Spleen (tissue), 7 donors: ENCODE results near the gene C5orf63.

Experiments used
- POLR2A ChIP-seq, 3 donors: fragments of 450-650 bp; IDR thresholded peaks; one replicate each; pipeline ENCODE4 v1.5.1; 2017; ENCODE audit warnings: antibody characterized with exemption in 3 of 3, mild to moderate bottlenecking in 1 of 3
- POLR2AphosphoS5 ChIP-seq, 3 donors: sonication (generic); formaldehyde crosslinking; IDR thresholded peaks; one replicate each; pipeline ENCODE4 v1.5.1; 2017; ENCODE audit warnings: antibody characterized with exemption in 3 of 3
- TF ChIP-seq, protein P1 (sequence below), 11 experiments: fragments of 200-600 bp in 7 of 11; fragments of 450-650 bp in 4 of 11; sonication (generic) in 4 of 11; IDR thresholded peaks in 8 of 11; conservative IDR thresholded peaks in 3 of 11; 1 replicate in 7 of 11; 2 replicates in 4 of 11; pipeline versions ENCODE4 v1.4.0 to v1.8.0; 2016 to 2021; ENCODE audit warnings: antibody characterized with exemption in 11 of 11, inconsistent platforms in 4 of 11, mild to moderate bottlenecking in 1 of 11
- donor health status: DM: no; HTN: no; CAD: no; lungs with moderate emphysema.
- donor health status: DM: no; HTN: no; CAD: no.
- donor health status: DM: no; HTN: no; CAD: no.

DNA sequence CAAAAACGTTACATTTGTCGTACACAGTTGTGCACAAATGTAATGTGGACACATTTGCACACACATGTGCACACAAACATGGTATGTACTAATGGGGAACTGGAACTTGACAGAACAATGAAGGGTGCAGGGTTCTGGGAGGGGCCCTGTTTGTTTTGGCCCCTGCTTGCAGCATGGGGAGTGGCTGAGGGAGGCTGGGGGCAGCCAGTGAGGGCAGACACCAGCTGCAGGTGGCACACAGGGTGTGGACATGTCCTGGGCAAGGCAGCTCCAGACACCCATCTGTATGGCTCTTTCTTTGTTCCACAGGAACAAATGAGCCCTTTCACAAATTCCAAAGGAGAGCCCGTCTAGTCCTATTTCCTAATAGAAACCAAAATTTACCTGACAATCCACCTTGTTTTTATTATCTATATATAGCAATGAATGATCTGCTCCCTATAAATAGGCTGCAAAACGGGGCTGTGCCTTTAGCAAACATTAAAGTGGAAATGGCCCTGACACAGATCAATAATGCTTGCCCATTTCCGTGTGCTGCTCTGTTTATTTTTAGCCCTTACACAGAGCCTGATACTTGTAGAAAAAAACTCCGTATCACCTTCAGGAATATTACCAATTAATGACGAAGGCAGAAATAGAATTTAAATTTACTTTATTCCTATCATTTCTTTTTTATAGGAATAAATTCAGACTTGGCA is 69.4 kb downstream of the C5orf63 start:
- TF ChIP-seq, protein P1, sequence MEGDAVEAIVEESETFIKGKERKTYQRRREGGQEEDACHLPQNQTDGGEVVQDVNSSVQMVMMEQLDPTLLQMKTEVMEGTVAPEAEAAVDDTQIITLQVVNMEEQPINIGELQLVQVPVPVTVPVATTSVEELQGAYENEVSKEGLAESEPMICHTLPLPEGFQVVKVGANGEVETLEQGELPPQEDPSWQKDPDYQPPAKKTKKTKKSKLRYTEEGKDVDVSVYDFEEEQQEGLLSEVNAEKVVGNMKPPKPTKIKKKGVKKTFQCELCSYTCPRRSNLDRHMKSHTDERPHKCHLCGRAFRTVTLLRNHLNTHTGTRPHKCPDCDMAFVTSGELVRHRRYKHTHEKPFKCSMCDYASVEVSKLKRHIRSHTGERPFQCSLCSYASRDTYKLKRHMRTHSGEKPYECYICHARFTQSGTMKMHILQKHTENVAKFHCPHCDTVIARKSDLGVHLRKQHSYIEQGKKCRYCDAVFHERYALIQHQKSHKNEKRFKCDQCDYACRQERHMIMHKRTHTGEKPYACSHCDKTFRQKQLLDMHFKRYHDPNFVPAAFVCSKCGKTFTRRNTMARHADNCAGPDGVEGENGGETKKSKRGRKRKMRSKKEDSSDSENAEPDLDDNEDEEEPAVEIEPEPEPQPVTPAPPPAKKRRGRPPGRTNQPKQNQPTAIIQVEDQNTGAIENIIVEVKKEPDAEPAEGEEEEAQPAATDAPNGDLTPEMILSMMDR (IDR thresholded peaks at IDR 0.05 in 8 of 11, conservative IDR thresholded peaks at IDR 0.05 in 3 of 11), result no peak
- no peak for TF ChIP-seq POLR2A (IDR thresholded peaks at IDR 0.05)
- TF ChIP-seq POLR2AphosphoS5 (IDR thresholded peaks at IDR 0.05), result no peak
